ENCODE measurements around the gene GPR156. TPM values are rescaled to one million over a fixed set of nuclear protein-coding genes. Genes with fewer than 3 reads are reported as not detected.

Gene GPR156
- total RNA-seq, 1 donor from 2014 or later, result 1.5 TPM

DNA sequence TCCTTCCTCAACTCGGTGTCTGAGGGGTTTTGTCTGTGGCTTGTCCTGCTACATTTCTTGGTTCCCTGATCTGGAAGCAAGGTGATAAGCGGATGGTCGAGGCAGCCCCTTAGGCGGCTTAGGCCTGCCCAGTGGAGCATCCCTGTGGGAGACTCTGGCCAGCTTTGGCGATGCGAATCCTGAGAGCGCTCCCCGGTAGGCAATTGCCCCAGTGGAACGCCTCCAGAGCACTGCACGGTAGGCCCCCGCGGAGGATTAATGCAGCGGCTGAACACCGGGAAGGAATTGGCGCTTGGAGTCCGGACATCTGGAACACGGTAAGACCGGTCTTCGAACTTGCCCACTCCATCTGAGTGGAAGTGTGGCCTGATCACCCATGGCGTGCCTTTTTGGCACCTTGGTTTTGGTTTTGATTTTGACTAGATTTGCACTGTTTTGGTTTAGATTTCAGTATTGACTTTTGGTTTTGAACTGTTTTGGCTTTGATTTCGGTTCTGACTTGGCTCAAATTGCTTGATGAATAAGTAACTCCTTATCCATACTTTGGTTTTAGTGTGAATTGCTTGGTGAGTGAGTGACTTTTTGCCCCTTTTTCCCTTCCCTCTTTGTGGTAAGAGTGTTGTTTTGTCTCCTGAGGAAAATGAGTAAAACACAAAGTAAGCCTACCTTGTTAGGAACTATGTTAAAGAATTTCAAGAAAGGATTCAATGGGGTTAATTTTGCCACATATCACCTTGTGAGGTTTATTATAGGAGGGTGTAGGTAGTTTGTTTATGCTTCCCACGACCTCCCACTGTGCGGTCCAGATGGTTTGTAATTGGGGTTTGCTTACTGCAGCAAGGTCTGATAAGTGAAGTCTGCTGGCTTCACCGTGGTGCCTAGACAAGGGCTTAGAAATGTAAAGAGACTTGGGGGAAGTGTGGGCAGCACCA, 27.1 kb upstream of the GPR156 start:
- Mint-ChIP-seq H3K9me3 (peaks cover 18% of the 10 kb centered on the region), H3K27ac (no peak overlapping the region), H3K36me3 (peaks cover 9% of the 10 kb centered on the region), H3K27me3 (no peaks in the 10 kb centered on the region), H3K4me3 (no peak overlapping the region), H3K4me1 (ENCODE audit: unreplicated experiment) (no peaks in the 10 kb centered on the region)
- DNase-seq (ENCODE audit: extremely low spot score, unreplicated experiment), result no peak
- TF ChIP-seq CTCF (conservative IDR thresholded peaks at IDR 0.05), result no peak

DNA sequence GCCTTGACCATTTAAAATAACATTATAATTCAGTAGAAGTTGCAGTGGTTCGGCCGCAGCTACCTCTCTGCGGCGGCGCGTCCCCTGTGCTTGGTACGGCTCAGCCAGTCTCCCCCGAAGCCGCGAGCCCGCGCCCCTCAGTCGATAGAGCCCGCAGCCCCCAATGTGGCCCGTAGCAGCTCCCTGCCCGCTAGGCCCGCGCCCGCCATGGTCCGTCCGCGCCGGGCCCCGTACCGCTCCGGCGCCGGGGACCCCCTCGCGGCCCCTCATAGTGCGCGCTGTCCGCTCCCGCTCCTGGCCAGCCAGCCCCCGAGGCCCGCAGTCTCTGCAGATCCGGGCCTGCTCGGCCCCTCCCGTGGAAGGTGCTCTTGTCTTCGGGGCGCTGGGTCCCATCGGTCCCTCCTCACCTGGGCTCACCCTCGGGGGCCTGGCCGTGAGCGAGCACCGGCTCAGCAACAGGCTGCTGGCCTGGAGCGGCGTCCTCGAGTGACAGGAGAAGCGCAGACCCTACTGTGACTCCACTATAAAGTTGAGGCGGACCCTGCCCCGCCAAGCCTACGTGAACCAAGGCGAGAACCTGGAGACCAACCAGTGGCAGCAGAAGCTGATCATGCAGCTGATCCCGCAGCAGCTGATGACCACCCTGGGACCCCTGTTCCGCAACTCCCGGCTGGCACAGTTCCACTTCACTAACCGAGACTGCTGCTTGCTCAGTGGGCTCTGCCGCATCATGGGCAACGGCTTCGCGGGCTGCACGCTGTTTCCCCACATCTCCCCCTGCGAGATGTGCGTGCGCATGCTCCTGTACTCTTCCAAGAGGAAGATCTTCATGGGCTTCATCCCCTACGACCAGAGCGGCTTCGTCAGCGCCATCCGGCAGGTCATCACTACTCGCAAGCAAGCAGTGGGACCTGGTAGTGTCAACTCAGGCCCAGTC, 21.8 kb upstream of the GPR156 start:
- TF ChIP-seq CTCF (conservative IDR thresholded peaks at IDR 0.05), result no peak
- Mint-ChIP-seq H3K9me3 (no peaks in the 10 kb centered on the region), H3K4me3 (no peak overlapping the region), H3K27ac (no peak overlapping the region), H3K27me3 (no peaks in the 10 kb centered on the region), H3K4me1 (ENCODE audit: unreplicated experiment) (peaks cover 4% of the 10 kb centered on the region), H3K36me3 (no peaks in the 10 kb centered on the region)
- DNase-seq (ENCODE audit: extremely low spot score, unreplicated experiment), result no peak

DNA sequence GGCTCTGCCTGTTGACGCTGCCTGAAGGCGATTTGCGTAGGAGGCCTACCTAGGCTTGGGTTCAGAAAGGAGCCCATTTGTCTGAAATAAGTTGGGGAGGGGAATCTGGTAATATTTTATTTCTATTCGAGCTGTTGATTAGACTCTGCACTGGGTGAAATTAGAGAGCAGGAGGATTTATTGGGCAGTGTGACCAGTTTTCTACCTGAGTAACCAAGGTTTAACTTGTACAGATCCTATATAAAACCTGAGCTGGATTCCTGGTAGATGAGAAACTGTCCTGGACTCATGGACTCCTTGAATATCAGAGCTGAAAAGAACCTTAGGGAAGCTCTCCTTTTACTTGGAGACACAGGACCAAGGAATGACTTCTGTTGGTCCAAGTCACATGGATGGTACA, 19.6 kb upstream of the GPR156 start:
- no peaks in the 10 kb centered on the region for H3K27me3 Mint-ChIP-seq
- no peak overlapping the region for H3K4me3 Mint-ChIP-seq
- no peak overlapping the region for H3K27ac Mint-ChIP-seq
- no peak for TF ChIP-seq CTCF (conservative IDR thresholded peaks at IDR 0.05)
- no peaks in the 10 kb centered on the region for H3K9me3 Mint-ChIP-seq
- H3K36me3 Mint-ChIP-seq, result no peaks in the 10 kb centered on the region
- no peak for DNase-seq (ENCODE audit: extremely low spot score, unreplicated experiment)
- peaks cover 4% of the 10 kb centered on the region for H3K4me1 Mint-ChIP-seq (ENCODE audit: unreplicated experiment)

DNA sequence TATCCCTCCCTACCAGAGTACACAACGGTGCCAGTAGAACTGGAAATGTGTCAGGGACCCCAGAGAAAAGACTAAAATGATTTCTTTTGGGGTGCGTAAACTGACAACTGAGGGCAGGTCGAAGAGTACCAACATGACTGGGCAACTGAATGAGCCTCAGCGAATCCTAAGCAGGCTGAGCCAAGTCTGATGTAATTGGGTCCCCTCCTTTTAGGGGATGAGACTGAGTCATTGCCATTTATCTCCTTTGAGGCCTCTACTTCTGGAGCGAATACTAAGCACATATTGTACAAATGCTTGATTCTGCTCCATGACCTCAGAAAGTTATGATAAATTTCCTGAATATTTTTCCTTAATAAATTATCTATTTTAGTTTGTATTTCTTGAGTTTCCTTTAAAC, 17.3 kb upstream of the GPR156 start:
- DNase-seq (ENCODE audit: extremely low spot score, unreplicated experiment), result no peak
- no peaks in the 10 kb centered on the region for H3K27me3 Mint-ChIP-seq
- H3K36me3 Mint-ChIP-seq, result no peaks in the 10 kb centered on the region
- no peak for TF ChIP-seq CTCF (conservative IDR thresholded peaks at IDR 0.05)
- no peak overlapping the region for H3K27ac Mint-ChIP-seq
- no peak overlapping the region for H3K4me3 Mint-ChIP-seq
- peaks cover 4% of the 10 kb centered on the region for H3K4me1 Mint-ChIP-seq (ENCODE audit: unreplicated experiment)
- H3K9me3 Mint-ChIP-seq, result no peaks in the 10 kb centered on the region

- Mint-ChIP-seq H3K4me3 (no peak overlapping the region), H3K27ac (no peak overlapping the region), H3K4me1 (ENCODE audit: unreplicated experiment) (peaks cover 4% of the 10 kb centered on the region), H3K27me3 (peaks cover 6% of the 10 kb centered on the region), H3K36me3 (no peaks in the 10 kb centered on the region), H3K9me3 (no peaks in the 10 kb centered on the region)
- DNase-seq (ENCODE audit: extremely low spot score, unreplicated experiment), result no peak
- TF ChIP-seq CTCF (conservative IDR thresholded peaks at IDR 0.05), result no peak
Observed at GRCh38 chr3:120300971-120301370, 15.9 kb upstream of the GPR156 start.

All from type B pancreatic cell (in vitro differentiated cells).